HG02678 (cell line): ENCODE results near the gene MUSK.

Experiments
- ATAC-seq: cut with Tn5 transposase; IDR thresholded peaks from one replicate; pipeline ENCODE4 v1.9.1; 2021; ENCODE audit warnings: mild to moderate bottlenecking, moderate library complexity; ENCODE audit not compliant: unreplicated experiment

MUSK gene

GRCh38 chr9:110850401-110851135, 182.0 kb downstream of the MUSK start:
- ATAC-seq: no peak
